Pancreas (tissue), 10 donors: ENCODE measurements around the gene AGGF1. TPM values are rescaled to one million over a fixed set of nuclear protein-coding genes. Genes with fewer than 3 reads are reported as not detected.

Experiments used
- ATAC-seq, 4 donors: fragments of 200-7000 bp; cut with Tn5 transposase; one replicate each; pipeline versions ENCODE4 v1.8.0 to v1.9.1; 2020; ENCODE audit warnings: mild to moderate bottlenecking in 4 of 4, moderate library complexity in 4 of 4
- DNase-seq, 6 donors: peaks; one replicate each; pipeline ENCODE4 v3.0.0-alpha.2; 2020
- FAIRE-seq: peaks from 2 replicates; lab custom pipeline; 2012; peaks lifted over from hg19 to GRCh38; lab: Jason Lieb, UNC
- H3K27ac ChIP-seq, 4 donors: fragments of 200-600 bp; sonication (generic); 1 replicate in 3 of 4; 2 replicates in 1 of 4; pipeline versions ENCODE4 v1.5.0 to v1.8.0; 2020
- H3K27me3 ChIP-seq, 4 donors: fragments of 200-600 bp; one replicate each; pipeline ENCODE4 v1.8.0; 2021
- H3K36me3 ChIP-seq, 3 donors: fragments of 200-600 bp; sonication (generic) in 1 of 3; one replicate each; pipeline versions ENCODE4 v1.5.0 to v1.8.0; 2020 to 2021
- H3K4me1 ChIP-seq, 3 donors: fragments of 200-600 bp; one replicate each; pipeline ENCODE4 v1.8.0; 2021
- H3K4me3 ChIP-seq, 4 donors: fragments of 200-600 bp; sonication (generic) in 2 of 4; one replicate each; pipeline versions ENCODE4 v1.5.0 to v1.8.0; 2020 to 2021
- H3K9me3 ChIP-seq, 4 donors: fragments of 200-600 bp; one replicate each; pipeline ENCODE4 v1.8.0; 2021
- WGBS, 2 donors: extraction: QIAGEN DNeasy Blood & Tissue Kit; methylation state at CpG; one replicate each; pipeline ENCODE4 v1.1.7; 2013; 5-methylcytosine and 5-hydroxymethylcytosine counted together
- intact Hi-C, 3 donors: fragments of 100-400 bp; cut with DNase I; formaldehyde crosslinking; loops; one replicate each; pipeline versions ENCODE4 v1.11.1 to v1.14.2; 2022
- polyA plus RNA-seq, 2 donors: library from polyadenylated mRNA; stranded (reverse); fragments of 200-250 nt; gene quantifications; one replicate each; pipeline ENCODE4 v1.2.3, GENCODE V29; 2013
- total RNA-seq, 6 donors: library from RNA; stranded (reverse); fragmentation: NEBNext Ultra II Directional in 4 of 6; extraction: Animal tissue kit (Norgen Biotek cat#: 25700) in 4 of 6; gene quantifications; one replicate each; pipeline versions ENCODE4 v1.2.1 to v1.2.4, GENCODE V29; 2021 to 2023
- TF ChIP-seq, protein P1 (sequence below), 4 donors: fragments of 200-600 bp; sonication (generic) in 3 of 4; IDR thresholded peaks; one replicate each; pipeline versions ENCODE4 v1.5.0 to v1.8.0; 2021; ENCODE audit warnings: antibody characterized with exemption in 4 of 4
- donor health status: healthy with polysubstance abuse.
- donor health status: DM: no; HTN: no; CAD: no; lungs with moderate emphysema.
- donor health status: DM: no; HTN: no; CAD: no.
- donor health status: control.
- donor health status: control.
- donor health status: Bipolar disorder and iron deficiency.
- donor health status: DM: yes; HTN: yes; CAD: no.
- donor health status: DM: no; HTN: no; CAD: no.
- donor health status: DM: no; HTN: no; CAD: no.
- donor health status: DM: yes; HTN: yes; CAD: no.

AGGF1 gene
- total and polyA plus RNA-seq, 8 donors = 3.7 to 12.9 (median 8.5) TPM

DNA sequence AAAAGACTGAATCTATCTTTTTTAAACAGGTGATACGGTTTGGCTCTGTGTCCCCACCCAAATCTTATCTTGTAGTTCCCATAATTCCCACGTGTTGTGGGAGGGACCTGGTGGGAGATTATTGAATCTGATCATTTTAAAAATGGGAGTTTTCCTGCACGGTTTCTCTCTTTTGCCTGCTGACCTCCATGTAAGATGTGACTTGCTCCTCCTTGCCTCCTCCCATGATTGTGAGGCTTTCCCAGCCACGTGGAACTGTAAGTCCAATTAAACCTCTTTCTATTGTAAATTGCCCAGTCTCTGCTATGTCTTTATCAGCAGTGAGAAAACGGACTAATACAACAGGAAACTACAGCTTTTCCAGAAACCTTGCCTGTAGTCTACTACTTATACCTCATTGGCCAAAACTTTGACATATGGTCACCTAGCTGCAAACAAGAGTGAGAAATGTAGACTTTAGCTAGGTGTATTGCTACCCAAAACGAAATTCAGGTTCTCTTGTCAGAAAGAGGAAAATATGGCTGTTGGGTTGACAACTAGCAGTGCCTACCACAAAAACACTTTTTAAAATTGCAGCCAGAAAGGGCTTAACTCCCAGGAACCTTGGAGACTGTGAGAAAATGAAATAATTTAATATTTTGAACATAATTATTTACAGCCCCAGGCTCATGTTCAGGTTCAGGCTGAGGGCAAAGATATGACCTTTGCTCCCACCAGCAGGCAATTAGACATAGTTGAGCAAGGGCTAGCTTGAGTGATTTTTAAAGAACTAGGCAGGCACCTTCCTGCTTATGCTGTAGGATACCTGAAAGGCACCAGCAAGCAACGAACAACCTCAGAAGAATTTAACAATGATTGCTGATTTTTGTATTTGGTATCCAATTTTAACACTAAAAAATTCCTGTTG lies 7.4 kb upstream of the AGGF1 start:
- Histone ChIP-seq H3K4me3 (no peak overlapping the region), H3K4me1 (no peaks in the 10 kb centered on the region), H3K27me3 (peaks cover 0 to 15% (median 0%) of the 10 kb centered on the region in 4 donors), H3K27ac (no peak overlapping the region), H3K36me3 (no peaks in the 10 kb centered on the region), H3K9me3 (no peaks in the 10 kb centered on the region)
- intact Hi-C loops = no loop called here
- TF ChIP-seq, protein P1, sequence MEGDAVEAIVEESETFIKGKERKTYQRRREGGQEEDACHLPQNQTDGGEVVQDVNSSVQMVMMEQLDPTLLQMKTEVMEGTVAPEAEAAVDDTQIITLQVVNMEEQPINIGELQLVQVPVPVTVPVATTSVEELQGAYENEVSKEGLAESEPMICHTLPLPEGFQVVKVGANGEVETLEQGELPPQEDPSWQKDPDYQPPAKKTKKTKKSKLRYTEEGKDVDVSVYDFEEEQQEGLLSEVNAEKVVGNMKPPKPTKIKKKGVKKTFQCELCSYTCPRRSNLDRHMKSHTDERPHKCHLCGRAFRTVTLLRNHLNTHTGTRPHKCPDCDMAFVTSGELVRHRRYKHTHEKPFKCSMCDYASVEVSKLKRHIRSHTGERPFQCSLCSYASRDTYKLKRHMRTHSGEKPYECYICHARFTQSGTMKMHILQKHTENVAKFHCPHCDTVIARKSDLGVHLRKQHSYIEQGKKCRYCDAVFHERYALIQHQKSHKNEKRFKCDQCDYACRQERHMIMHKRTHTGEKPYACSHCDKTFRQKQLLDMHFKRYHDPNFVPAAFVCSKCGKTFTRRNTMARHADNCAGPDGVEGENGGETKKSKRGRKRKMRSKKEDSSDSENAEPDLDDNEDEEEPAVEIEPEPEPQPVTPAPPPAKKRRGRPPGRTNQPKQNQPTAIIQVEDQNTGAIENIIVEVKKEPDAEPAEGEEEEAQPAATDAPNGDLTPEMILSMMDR (IDR thresholded peaks at IDR 0.05) = no peak
- no peak for ATAC-seq
- 45 to 49% methylated on average over 7 of the region's 7 CpGs for WGBS, 2 donors
- no peak for DNase-seq
- no peak for FAIRE-seq

DNA sequence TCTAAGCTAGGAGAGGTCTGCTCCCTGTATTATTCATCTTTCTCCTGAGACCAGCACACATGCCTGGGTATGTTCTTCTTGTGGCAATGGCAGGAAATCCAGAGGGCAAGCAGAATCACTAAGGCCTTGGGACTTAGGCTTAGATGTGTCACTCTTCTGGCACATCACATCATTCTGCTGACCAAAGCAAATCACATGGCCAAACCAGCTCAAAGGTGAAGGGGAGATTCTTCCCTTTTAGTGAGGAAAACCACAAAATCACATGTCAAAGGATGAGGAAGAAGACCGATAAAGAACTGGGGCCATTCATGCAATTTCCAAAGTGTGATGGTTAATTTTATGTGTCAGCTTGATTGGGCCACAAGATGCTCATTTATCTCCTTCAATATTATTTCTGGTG lies 5.7 kb upstream of the AGGF1 start:
- intact Hi-C loops = no loop called here
- no peaks in the 10 kb centered on the region for H3K36me3 ChIP-seq
- H3K27me3 ChIP-seq = peaks cover 0 to 15% (median 0%) of the 10 kb centered on the region in 4 donors
- DNase-seq (no peak), ATAC-seq (peak in 1 of 4 donors; percentile 36), FAIRE-seq (no peak)
- no peak overlapping the region for H3K27ac ChIP-seq
- 72 to 88% methylated on average over 1 of the region's 1 CpG for WGBS, 2 donors
- TF ChIP-seq, protein P1 (IDR thresholded peaks at IDR 0.05) = no peak
- H3K9me3 ChIP-seq = no peaks in the 10 kb centered on the region
- no peak overlapping the region for H3K4me3 ChIP-seq
- H3K4me1 ChIP-seq = no peaks in the 10 kb centered on the region

DNA sequence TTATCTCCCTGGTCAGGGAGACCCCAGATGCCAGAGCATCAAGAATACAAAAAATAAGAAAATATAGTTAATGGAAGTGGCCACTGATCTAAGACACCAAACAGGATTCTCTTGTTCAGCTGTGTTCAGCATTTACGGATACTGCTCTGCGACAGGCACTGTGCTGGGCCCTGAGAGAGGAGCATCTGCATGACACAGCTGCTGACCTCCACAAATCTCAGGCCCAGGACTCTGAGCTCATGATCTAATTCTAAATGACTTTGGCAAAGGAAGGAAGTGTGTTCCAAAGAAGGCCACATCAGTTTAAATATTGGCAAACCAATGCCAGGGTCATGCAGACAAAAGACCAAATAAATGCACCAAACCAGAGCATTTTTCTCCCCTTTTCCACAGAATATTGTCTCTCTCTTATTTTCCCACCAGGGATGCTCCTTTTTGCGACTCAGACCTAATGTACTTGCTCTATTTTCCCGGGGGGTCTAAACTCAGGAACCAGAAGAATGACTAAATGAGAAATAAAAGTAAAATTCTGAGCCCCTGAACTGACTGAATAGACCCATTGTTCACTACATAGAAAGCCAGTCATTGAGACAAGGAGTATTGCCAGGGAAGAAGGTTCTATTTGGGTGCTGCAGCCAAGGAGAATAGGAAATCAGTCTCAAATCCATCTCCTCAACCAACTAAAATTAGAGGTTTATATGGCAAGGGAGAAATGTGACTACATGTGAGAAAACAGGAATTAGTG lies 1.4 kb upstream of the AGGF1 start:
- FAIRE-seq = no peak
- H3K9me3 ChIP-seq = no peaks in the 10 kb centered on the region
- WGBS, 2 donors = 78 to 97% methylated on average over 4 of the region's 4 CpGs
- intact Hi-C loops = no loop called here
- no peaks in the 10 kb centered on the region for H3K36me3 ChIP-seq
- ATAC-seq = no peak
- DNase-seq = no peak
- H3K27me3 ChIP-seq = no peaks in the 10 kb centered on the region
- H3K27ac ChIP-seq = no peak overlapping the region
- peaks cover 7 to 21% (median 8%) of the 10 kb centered on the region in 3 donors for H3K4me1 ChIP-seq
- TF ChIP-seq, protein P1 (IDR thresholded peaks at IDR 0.05) = no peak
- no peak overlapping the region for H3K4me3 ChIP-seq

DNA sequence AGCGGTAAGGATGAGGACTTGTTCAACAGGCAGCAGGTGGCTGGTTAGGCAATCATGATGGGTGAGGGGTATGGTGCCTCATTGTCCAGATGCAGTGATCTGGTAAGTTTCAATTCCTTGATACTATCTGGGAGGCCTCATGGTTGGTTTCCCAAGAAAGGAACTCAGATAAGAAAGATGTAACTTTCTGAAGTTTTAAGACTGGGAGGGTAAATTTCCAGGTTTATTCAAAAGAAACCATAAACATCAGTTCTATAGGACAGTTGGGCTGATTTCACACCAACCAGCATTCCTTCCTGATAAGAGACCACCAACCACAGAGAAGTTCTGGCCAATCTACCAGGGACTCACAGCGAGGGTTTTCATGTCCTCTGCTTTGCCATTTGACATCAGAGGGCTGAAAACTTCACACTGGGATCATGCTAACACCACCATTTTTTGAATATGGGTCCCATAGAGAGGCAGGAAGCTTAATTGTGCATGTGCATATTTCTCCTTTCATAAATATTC lies 773 bp upstream of the AGGF1 start:
- Histone ChIP-seq H3K27me3 (no peaks in the 10 kb centered on the region), H3K9me3 (no peaks in the 10 kb centered on the region), H3K4me1 (peaks cover 7 to 21% (median 8%) of the 10 kb centered on the region in 3 donors), H3K36me3 (no peaks in the 10 kb centered on the region), H3K27ac (peak overlapping the region in 2 of 4 donors; percentile 89 to 91), H3K4me3 (peak overlapping the region in 1 of 4 donors; percentile 75)
- intact Hi-C loops = no loop called here
- no peak for FAIRE-seq
- no peak for ATAC-seq
- 96 to 100% methylated on average over 2 of the region's 2 CpGs for WGBS, 2 donors
- TF ChIP-seq, protein P1 (IDR thresholded peaks at IDR 0.05) = no peak
- DNase-seq = no peak
